ENCODE data around the gene MLKL.

Gene MLKL

DNA sequence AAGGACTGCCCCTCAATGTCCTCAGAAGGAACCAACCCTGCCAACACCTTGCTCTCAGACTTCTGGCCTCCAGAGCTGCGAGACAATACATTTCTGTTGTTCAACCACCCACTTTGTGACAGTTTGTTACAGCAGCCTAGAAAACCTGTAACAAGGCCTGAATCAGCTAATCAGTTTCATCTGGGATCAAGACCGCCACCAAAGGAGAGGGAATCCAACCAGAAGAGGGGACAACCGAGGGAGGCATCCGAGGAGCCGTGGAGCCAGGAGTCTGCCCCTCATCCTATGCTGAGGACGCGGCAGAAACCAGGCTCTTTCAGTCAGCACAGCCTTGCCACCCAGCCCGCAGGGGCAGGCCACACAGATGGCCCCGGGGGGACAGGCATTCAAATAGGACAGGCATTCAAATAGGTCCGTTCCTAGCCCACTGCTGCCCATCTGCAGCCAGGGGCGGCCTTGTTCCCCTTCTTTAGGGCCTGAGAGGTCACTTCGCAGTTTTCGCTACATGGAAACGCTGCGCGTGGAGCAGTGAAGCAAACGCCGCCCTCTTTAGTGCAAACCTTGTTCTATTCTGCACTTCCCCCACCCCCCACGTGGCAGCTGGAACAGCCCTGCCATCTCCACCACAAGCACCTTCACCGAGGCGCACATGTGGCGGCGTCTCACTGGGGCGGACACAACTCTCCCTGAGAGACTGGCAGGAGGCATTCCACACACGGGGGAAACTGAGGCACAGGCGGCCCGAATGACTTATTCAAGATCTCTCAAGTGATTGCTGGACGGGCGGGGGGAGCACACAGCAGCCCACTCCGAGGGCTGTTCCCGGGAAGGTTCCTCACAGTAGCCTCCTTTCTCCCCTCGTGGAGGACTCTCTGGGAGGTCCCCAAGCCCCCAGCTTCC, 47.3 kb upstream of the MLKL start:
- H3K79me2 ChIP-seq (ENCODE audit: insufficient read depth, low read length): no peaks in the 10 kb centered on the region
- no peak overlapping the region for H3K4me2 ChIP-seq (ENCODE audit: insufficient read depth, low read length)
- no peak for DNase-seq
- H3K4me3 ChIP-seq (ENCODE audit: low read depth in 1 of 2, low read length in 2 of 2): no peak overlapping the region
- no peak overlapping the region for H3K27ac ChIP-seq (ENCODE audit: low read length)
- TF ChIP-seq, protein P1, sequence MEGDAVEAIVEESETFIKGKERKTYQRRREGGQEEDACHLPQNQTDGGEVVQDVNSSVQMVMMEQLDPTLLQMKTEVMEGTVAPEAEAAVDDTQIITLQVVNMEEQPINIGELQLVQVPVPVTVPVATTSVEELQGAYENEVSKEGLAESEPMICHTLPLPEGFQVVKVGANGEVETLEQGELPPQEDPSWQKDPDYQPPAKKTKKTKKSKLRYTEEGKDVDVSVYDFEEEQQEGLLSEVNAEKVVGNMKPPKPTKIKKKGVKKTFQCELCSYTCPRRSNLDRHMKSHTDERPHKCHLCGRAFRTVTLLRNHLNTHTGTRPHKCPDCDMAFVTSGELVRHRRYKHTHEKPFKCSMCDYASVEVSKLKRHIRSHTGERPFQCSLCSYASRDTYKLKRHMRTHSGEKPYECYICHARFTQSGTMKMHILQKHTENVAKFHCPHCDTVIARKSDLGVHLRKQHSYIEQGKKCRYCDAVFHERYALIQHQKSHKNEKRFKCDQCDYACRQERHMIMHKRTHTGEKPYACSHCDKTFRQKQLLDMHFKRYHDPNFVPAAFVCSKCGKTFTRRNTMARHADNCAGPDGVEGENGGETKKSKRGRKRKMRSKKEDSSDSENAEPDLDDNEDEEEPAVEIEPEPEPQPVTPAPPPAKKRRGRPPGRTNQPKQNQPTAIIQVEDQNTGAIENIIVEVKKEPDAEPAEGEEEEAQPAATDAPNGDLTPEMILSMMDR (IDR thresholded peaks at IDR 0.05; ENCODE audit: borderline replicate concordance, extremely low read depth, low read length, poor library complexity, severe bottlenecking): no peak
- TF ChIP-seq EZH2 (IDR thresholded peaks at IDR 0.05; ENCODE audit: borderline replicate concordance, low read depth, low read length, severe bottlenecking): no peak
- H3K36me3 ChIP-seq (ENCODE audit: insufficient read depth, low read length): no peaks in the 10 kb centered on the region
- no peaks in the 10 kb centered on the region for H3K4me1 ChIP-seq (ENCODE audit: insufficient read depth, low read length)
- H2AFZ ChIP-seq (ENCODE audit: low read depth, low read length): no peak overlapping the region
- no peaks in the 10 kb centered on the region for H3K27me3 ChIP-seq (ENCODE audit: insufficient read depth, low read length, poor library complexity)
- no peak overlapping the region for H3K9ac ChIP-seq (ENCODE audit: low read depth, low read length)
- H4K20me1 ChIP-seq (ENCODE audit: insufficient read depth, low read length): no peaks in the 10 kb centered on the region
- H3K9me3 ChIP-seq (ENCODE audit: insufficient read depth, low read length, severe bottlenecking): no peaks in the 10 kb centered on the region
- no peak for ATAC-seq (ENCODE audit: insufficient read depth, low read depth)

DNA sequence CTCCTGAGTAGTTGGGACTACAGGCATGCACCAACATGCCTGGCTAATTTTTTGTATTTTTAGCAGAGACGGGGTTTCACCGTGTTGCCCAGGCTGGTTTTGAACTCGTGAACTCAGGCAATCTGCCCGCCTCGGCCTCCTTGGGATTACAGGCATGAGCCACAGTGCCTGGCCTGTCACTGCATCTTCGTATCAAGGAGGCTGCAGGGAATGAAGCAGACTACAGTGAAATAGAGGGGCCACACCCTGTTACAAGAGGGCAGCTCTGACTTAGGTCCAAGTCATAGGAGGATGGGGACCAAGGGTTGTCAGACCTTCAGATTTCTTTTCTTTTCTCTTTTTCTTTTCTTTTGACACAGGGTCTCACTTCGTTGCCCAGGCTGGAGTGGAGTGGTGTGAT, 45.3 kb upstream of the MLKL start:
- no peaks in the 10 kb centered on the region for H3K36me3 ChIP-seq (ENCODE audit: insufficient read depth, low read length)
- H4K20me1 ChIP-seq (ENCODE audit: insufficient read depth, low read length): no peaks in the 10 kb centered on the region
- H3K27ac ChIP-seq (ENCODE audit: low read length): no peak overlapping the region
- H3K4me1 ChIP-seq (ENCODE audit: insufficient read depth, low read length): 0 out of 2 replicates have a peak, but pooled peaks cover 2% of the 10 kb centered on the region
- H3K4me3 ChIP-seq (ENCODE audit: low read depth in 1 of 2, low read length in 2 of 2): no peak overlapping the region
- no peak overlapping the region for H3K4me2 ChIP-seq (ENCODE audit: insufficient read depth, low read length)
- no peaks in the 10 kb centered on the region for H3K79me2 ChIP-seq (ENCODE audit: insufficient read depth, low read length)
- no peak overlapping the region for H3K9ac ChIP-seq (ENCODE audit: low read depth, low read length)
- no peak for DNase-seq
- H3K9me3 ChIP-seq (ENCODE audit: insufficient read depth, low read length, severe bottlenecking): no peaks in the 10 kb centered on the region
- no peak for ATAC-seq (ENCODE audit: insufficient read depth, low read depth)
- no peak for TF ChIP-seq EZH2 (IDR thresholded peaks at IDR 0.05; ENCODE audit: borderline replicate concordance, low read depth, low read length, severe bottlenecking)
- TF ChIP-seq, protein P1 (IDR thresholded peaks at IDR 0.05; ENCODE audit: borderline replicate concordance, extremely low read depth, low read length, poor library complexity, severe bottlenecking): no peak
- H2AFZ ChIP-seq (ENCODE audit: low read depth, low read length): no peak overlapping the region
- H3K27me3 ChIP-seq (ENCODE audit: insufficient read depth, low read length, poor library complexity): no peaks in the 10 kb centered on the region

DNA sequence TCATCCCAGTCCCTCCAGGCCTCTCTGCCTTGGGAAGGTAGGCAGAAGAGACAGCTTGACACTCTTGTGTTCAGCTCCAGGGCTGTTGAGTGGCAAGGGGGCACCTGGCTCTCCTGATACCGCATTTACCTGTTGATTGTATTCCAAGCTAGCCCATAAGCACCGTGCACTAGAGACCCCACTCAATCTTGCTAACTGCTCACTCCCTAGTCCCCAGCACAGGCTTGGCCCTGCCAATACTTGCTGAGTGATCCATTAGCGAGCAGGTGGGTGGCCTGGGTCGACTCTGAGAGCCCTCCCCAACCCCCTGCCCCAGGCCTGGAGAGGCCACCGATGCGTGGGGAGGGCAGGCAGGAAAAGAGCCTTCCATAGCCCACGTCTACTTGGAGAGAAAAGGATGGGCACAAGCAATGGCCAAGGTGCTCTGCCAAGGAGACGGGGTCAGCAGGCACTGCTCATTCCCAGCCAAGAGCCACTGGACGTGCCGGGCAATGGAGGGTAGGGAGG, 44.5 kb upstream of the MLKL start:
- Histone ChIP-seq H3K4me1 (ENCODE audit: insufficient read depth, low read length) (0 out of 2 replicates have a peak, but pooled peaks cover 2% of the 10 kb centered on the region), H3K36me3 (ENCODE audit: insufficient read depth, low read length) (no peaks in the 10 kb centered on the region), H3K27ac (ENCODE audit: low read length) (no peak overlapping the region), H3K27me3 (ENCODE audit: insufficient read depth, low read length, poor library complexity) (no peaks in the 10 kb centered on the region), H3K9ac (ENCODE audit: low read depth, low read length) (no peak overlapping the region), H3K9me3 (ENCODE audit: insufficient read depth, low read length, severe bottlenecking) (no peaks in the 10 kb centered on the region), H3K79me2 (ENCODE audit: insufficient read depth, low read length) (no peaks in the 10 kb centered on the region), H2AFZ (ENCODE audit: low read depth, low read length) (no peak overlapping the region), H4K20me1 (ENCODE audit: insufficient read depth, low read length) (no peaks in the 10 kb centered on the region; the same call in 1 of the 2 replicates), H3K4me2 (ENCODE audit: insufficient read depth, low read length) (no peak overlapping the region), H3K4me3 (ENCODE audit: low read depth in 1 of 2, low read length in 2 of 2) (no peak overlapping the region)
- no peak for TF ChIP-seq EZH2 (IDR thresholded peaks at IDR 0.05; ENCODE audit: borderline replicate concordance, low read depth, low read length, severe bottlenecking)
- TF ChIP-seq, protein P1 (IDR thresholded peaks at IDR 0.05; ENCODE audit: borderline replicate concordance, extremely low read depth, low read length, poor library complexity, severe bottlenecking): no peak
- no peak for DNase-seq
- ATAC-seq (ENCODE audit: insufficient read depth, low read depth): no peak
